Measurements from ENCODE around the gene TTYH3. TPM values are rescaled to one million over a fixed set of nuclear protein-coding genes. Genes with fewer than 3 reads are reported as not detected.

TTYH3 gene
- total RNA-seq, 2 donors from 2014 or later = 11.2 to 32.0 TPM

- Histone ChIP-seq H3K27me3 (no peaks in the 10 kb centered on the region), H3K4me1 (no peaks in the 10 kb centered on the region), H3K27ac (no peak overlapping the region), H3K36me3 (replicated peaks in 1 of 2; ENCODE audit: insufficient read depth in 1 of 2, low read depth in 2 of 2) (peaks cover 0 to 6% of the 10 kb centered on the region in 2 donors), H3K9me3 (no peaks in the 10 kb centered on the region), H3K4me3 (no peak overlapping the region)
- DNase-seq = no peak
- WGBS, 2 donors = 92 to 94% methylated on average over 11 of the region's 11 CpGs
- TF ChIP-seq POLR2A (IDR thresholded peaks at IDR 0.05) = no peak
- no peak for TF ChIP-seq CTCF (IDR thresholded peaks at IDR 0.05)
- intact Hi-C loops (cut with DNase I) = no loop called here
- no peak for ATAC-seq
Measured at GRCh38 chr7:2601907-2602306, 29.9 kb upstream of the TTYH3 start.

GRCh38 chr7:2602406-2603043, 29.3 kb upstream of the TTYH3 start:
- no peak overlapping the region for H3K4me3 ChIP-seq
- H3K36me3 ChIP-seq (replicated peaks in 1 of 2; ENCODE audit: insufficient read depth in 1 of 2, low read depth in 2 of 2) = peaks cover 0 to 6% of the 10 kb centered on the region in 2 donors
- DNase-seq (no peak), ATAC-seq (no peak)
- no peak overlapping the region for H3K27ac ChIP-seq
- intact Hi-C loops (cut with DNase I) = no loop called here
- no peaks in the 10 kb centered on the region for H3K27me3 ChIP-seq
- WGBS, 2 donors = 85 to 96% methylated on average over 6 to 19 of the region's 19 CpGs
- no peak for TF ChIP-seq POLR2A (IDR thresholded peaks at IDR 0.05)
- no peak for TF ChIP-seq CTCF (IDR thresholded peaks at IDR 0.05)
- H3K4me1 ChIP-seq = no peaks in the 10 kb centered on the region
- H3K9me3 ChIP-seq = no peaks in the 10 kb centered on the region

GRCh38 chr7:2603044-2603965, 28.5 kb upstream of the TTYH3 start:
- no peak overlapping the region for H3K4me3 ChIP-seq

GRCh38 chr7:2604608-2605174, 27.1 kb upstream of the TTYH3 start:
- no peaks in the 10 kb centered on the region for H3K36me3 ChIP-seq (replicated peaks in 1 of 2; ENCODE audit: insufficient read depth in 1 of 2, low read depth in 2 of 2)
- intact Hi-C loops (cut with DNase I) = no loop called here

More at GRCh38 chr7:2603044-2603965, 28.5 kb upstream of the TTYH3 start:
- DNase-seq (no peak), ATAC-seq (no peak)
- Histone ChIP-seq H3K36me3 (replicated peaks in 1 of 2; ENCODE audit: insufficient read depth in 1 of 2, low read depth in 2 of 2) (peaks cover 0 to 6% of the 10 kb centered on the region in 2 donors), H3K27me3 (no peaks in the 10 kb centered on the region), H3K4me1 (no peaks in the 10 kb centered on the region), H3K27ac (no peak overlapping the region), H3K9me3 (no peaks in the 10 kb centered on the region)
- TF ChIP-seq POLR2A (IDR thresholded peaks at IDR 0.05) (no peak), CTCF (IDR thresholded peaks at IDR 0.05) (no peak)
- 92 to 94% methylated on average over 17 to 34 of the region's 35 CpGs for WGBS, 2 donors
- intact Hi-C loops (cut with DNase I) = no loop called here

More at GRCh38 chr7:2604608-2605174, 27.1 kb upstream of the TTYH3 start:
- Histone ChIP-seq H3K27me3 (no peaks in the 10 kb centered on the region), H3K27ac (no peak overlapping the region), H3K9me3 (no peaks in the 10 kb centered on the region), H3K4me1 (no peaks in the 10 kb centered on the region), H3K4me3 (no peak overlapping the region)
- DNase-seq = no peak
- ATAC-seq = no peak
- TF ChIP-seq CTCF (IDR thresholded peaks at IDR 0.05) = no peak
- 88 to 93% methylated on average over 25 to 29 of the region's 29 CpGs for WGBS, 2 donors
